ENCODE data around the gene PKP4. TPM values are rescaled to one million over a fixed set of nuclear protein-coding genes. Genes with fewer than 3 reads are reported as not detected.

PKP4 gene
- total and polyA plus RNA-seq, 2 donors, result 22.5 to 24.9 TPM

DNA sequence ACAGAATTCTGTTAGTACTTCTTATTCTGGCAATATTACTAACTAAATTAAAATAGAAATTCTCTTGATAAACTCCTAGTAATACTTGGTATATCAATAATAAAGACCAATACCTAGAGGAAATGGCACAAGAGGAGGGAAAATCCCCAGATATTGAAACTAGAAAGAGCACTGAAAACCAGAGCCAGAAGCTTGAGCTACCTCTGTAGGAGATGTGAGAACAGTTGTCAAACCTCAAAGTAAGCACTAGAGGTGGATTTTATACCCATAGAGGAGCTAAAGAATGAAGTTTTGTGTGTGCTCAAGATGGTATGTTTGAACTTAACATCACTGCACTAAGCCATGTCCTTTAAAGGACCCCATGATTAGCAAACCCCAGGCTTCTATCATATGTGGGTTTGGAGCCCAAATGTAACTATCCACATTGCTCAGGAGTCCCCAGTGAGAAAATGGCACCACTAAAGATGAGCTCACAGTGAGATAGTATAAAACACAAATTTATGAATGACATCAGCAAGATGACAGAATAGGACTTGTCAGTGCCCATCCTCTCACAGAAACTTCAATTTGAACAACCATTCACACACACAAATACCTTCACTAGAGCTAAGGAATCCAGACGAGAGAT lies 122.1 kb downstream of the PKP4 start:
- Histone ChIP-seq H3K36me3 (ENCODE audit: control insufficient read depth in 2 of 2, insufficient read depth in 2 of 2, low read length in 1 of 2) (peaks cover 0 to under 1% of the 10 kb centered on the region in 2 donors), H3K27ac (ENCODE audit: low read depth in 1 of 2, low read length in 1 of 2) (no peak overlapping the region), H3K4me1 (ENCODE audit: control insufficient read depth in 2 of 2, insufficient read depth in 2 of 2, low read length in 2 of 2) (no peaks in the 10 kb centered on the region), H3K4me3 (ENCODE audit: low read length in 2 of 2) (no peak overlapping the region), H3K9me3 (ENCODE audit: control insufficient read depth in 2 of 2, insufficient read depth in 1 of 2, low read length in 1 of 2) (no peaks in the 10 kb centered on the region), H3K27me3 (ENCODE audit: control insufficient read depth in 2 of 2, insufficient read depth in 1 of 2, low read length in 1 of 2) (no peaks in the 10 kb centered on the region)
- no peak for DNase-seq (ENCODE audit: low read depth in 6 of 9, low spot score in 9 of 9)
- 96% methylated on average over 1 of the region's 1 CpG for WGBS

- H3K27ac ChIP-seq (ENCODE audit: low read depth in 1 of 2, low read length in 1 of 2), result no peak overlapping the region
- no peak overlapping the region for H3K4me3 ChIP-seq (ENCODE audit: low read length in 2 of 2)
- no peaks in the 10 kb centered on the region for H3K4me1 ChIP-seq (ENCODE audit: control insufficient read depth in 2 of 2, insufficient read depth in 2 of 2, low read length in 2 of 2)
- 97% methylated on average over 2 of the region's 2 CpGs for WGBS
- no peak for DNase-seq (ENCODE audit: low read depth in 6 of 9, low spot score in 9 of 9)
- no peaks in the 10 kb centered on the region for H3K27me3 ChIP-seq (ENCODE audit: control insufficient read depth in 2 of 2, insufficient read depth in 1 of 2, low read length in 1 of 2)
- peaks cover 0 to 6% of the 10 kb centered on the region in 2 donors for H3K36me3 ChIP-seq (ENCODE audit: control insufficient read depth in 2 of 2, insufficient read depth in 2 of 2, low read length in 1 of 2)
- no peaks in the 10 kb centered on the region for H3K9me3 ChIP-seq (ENCODE audit: control insufficient read depth in 2 of 2, insufficient read depth in 1 of 2, low read length in 1 of 2)
These were observed 123.2 kb downstream of the PKP4 start for GRCh38 chr2:158579928-158580327.

- Histone ChIP-seq H3K4me1 (ENCODE audit: control insufficient read depth in 2 of 2, insufficient read depth in 2 of 2, low read length in 2 of 2) (no peaks in the 10 kb centered on the region), H3K27me3 (ENCODE audit: control insufficient read depth in 2 of 2, insufficient read depth in 1 of 2, low read length in 1 of 2) (no peaks in the 10 kb centered on the region), H3K36me3 (ENCODE audit: control insufficient read depth in 2 of 2, insufficient read depth in 2 of 2, low read length in 1 of 2) (peaks cover 0 to 6% of the 10 kb centered on the region in 2 donors), H3K4me3 (ENCODE audit: low read length in 2 of 2) (no peak overlapping the region), H3K27ac (ENCODE audit: low read depth in 1 of 2, low read length in 1 of 2) (no peak overlapping the region), H3K9me3 (ENCODE audit: control insufficient read depth in 2 of 2, insufficient read depth in 1 of 2, low read length in 1 of 2) (no peaks in the 10 kb centered on the region)
- WGBS, result 98% methylated on average over 2 of the region's 2 CpGs
- no peak for DNase-seq (ENCODE audit: low read depth in 6 of 9, low spot score in 9 of 9)
These were observed 124.0 kb downstream of the PKP4 start for GRCh38 chr2:158580760-158581159.

DNA sequence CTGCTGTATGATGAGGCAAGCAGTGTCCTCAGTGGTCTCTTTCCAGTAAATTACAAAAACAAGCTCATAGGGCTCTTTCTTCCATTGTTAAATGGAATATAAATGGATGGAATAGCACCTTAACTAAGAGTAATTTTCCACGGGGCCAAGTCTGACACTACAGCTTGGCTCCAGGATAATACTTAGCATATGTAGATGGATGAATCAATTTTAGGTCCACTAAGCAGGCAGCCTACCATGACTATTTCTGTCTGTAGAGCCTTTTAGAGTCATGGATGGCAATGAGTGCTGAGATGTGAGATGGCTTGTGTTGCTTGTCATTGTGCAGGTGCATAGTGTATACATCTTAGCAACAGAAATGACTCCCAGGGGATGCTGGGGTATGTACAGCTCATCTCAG lies 125.9 kb downstream of the PKP4 start:
- Histone ChIP-seq H3K27me3 (ENCODE audit: control insufficient read depth in 2 of 2, insufficient read depth in 1 of 2, low read length in 1 of 2) (no peaks in the 10 kb centered on the region), H3K9me3 (ENCODE audit: control insufficient read depth in 2 of 2, insufficient read depth in 1 of 2, low read length in 1 of 2) (no peaks in the 10 kb centered on the region), H3K4me3 (ENCODE audit: low read length in 2 of 2) (no peak overlapping the region), H3K27ac (ENCODE audit: low read depth in 1 of 2, low read length in 1 of 2) (no peak overlapping the region), H3K4me1 (ENCODE audit: control insufficient read depth in 2 of 2, insufficient read depth in 2 of 2, low read length in 2 of 2) (no peaks in the 10 kb centered on the region), H3K36me3 (ENCODE audit: control insufficient read depth in 2 of 2, insufficient read depth in 2 of 2, low read length in 1 of 2) (peaks cover 0 to 6% of the 10 kb centered on the region in 2 donors)
- DNase-seq (ENCODE audit: low read depth in 6 of 9, low spot score in 9 of 9), result no peak
- 100% methylated on average over 1 of the region's 1 CpG for WGBS

DNA sequence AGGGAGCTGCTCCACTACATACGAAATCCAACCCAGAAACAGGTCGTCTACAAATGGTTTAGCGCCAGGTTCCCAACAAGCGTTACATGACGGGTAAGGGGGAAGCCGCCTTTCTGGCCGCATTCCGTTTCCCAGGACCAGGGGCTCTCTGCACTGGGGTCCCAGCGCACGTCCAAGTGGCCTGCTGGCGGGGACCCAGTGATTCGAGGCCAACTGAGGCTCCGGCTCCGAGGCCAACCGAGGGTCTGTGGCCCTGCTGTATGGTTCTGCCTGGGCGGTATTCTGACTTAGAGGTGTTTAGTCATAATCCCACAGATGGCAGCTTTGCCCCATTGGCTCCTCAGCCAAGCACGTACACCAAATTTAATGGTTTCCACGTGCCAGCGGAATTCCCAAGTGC lies 127.2 kb downstream of the PKP4 start:
- Histone ChIP-seq H3K27ac (ENCODE audit: low read depth in 1 of 2, low read length in 1 of 2) (no peak overlapping the region), H3K4me3 (ENCODE audit: low read length in 2 of 2) (no peak overlapping the region), H3K9me3 (ENCODE audit: control insufficient read depth in 2 of 2, insufficient read depth in 1 of 2, low read length in 1 of 2) (no peaks in the 10 kb centered on the region), H3K27me3 (ENCODE audit: control insufficient read depth in 2 of 2, insufficient read depth in 1 of 2, low read length in 1 of 2) (no peaks in the 10 kb centered on the region), H3K36me3 (ENCODE audit: control insufficient read depth in 2 of 2, insufficient read depth in 2 of 2, low read length in 1 of 2) (peaks cover 0 to 6% of the 10 kb centered on the region in 2 donors), H3K4me1 (ENCODE audit: control insufficient read depth in 2 of 2, insufficient read depth in 2 of 2, low read length in 2 of 2) (no peaks in the 10 kb centered on the region)
- WGBS, result 98% methylated on average over 19 of the region's 19 CpGs
- DNase-seq (ENCODE audit: low read depth in 6 of 9, low spot score in 9 of 9), result no peak

GRCh38 chr2:158586491-158586890 lies 129.7 kb downstream of the PKP4 start:
- Histone ChIP-seq H3K36me3 (ENCODE audit: control insufficient read depth in 2 of 2, insufficient read depth in 2 of 2, low read length in 1 of 2) (peaks cover 0 to 6% of the 10 kb centered on the region in 2 donors), H3K4me3 (ENCODE audit: low read length in 2 of 2) (no peak overlapping the region), H3K27me3 (ENCODE audit: control insufficient read depth in 2 of 2, insufficient read depth in 1 of 2, low read length in 1 of 2) (no peaks in the 10 kb centered on the region), H3K4me1 (ENCODE audit: control insufficient read depth in 2 of 2, insufficient read depth in 2 of 2, low read length in 2 of 2) (no peaks in the 10 kb centered on the region), H3K9me3 (ENCODE audit: control insufficient read depth in 2 of 2, insufficient read depth in 1 of 2, low read length in 1 of 2) (no peaks in the 10 kb centered on the region), H3K27ac (ENCODE audit: low read depth in 1 of 2, low read length in 1 of 2) (no peak overlapping the region)
- WGBS, result 83% methylated on average over 3 of the region's 3 CpGs
- DNase-seq (ENCODE audit: low read depth in 6 of 9, low spot score in 9 of 9), result no peak

GRCh38 chr2:158589303-158589702 lies 132.6 kb downstream of the PKP4 start:
- 98% methylated on average over 4 of the region's 4 CpGs for WGBS

GRCh38 chr2:158598862-158599517 lies 142.2 kb downstream of the PKP4 start:
- no peaks in the 10 kb centered on the region for H3K36me3 ChIP-seq (ENCODE audit: control insufficient read depth in 2 of 2, insufficient read depth in 2 of 2, low read length in 1 of 2)
- no peaks in the 10 kb centered on the region for H3K27me3 ChIP-seq (ENCODE audit: control insufficient read depth in 2 of 2, insufficient read depth in 1 of 2, low read length in 1 of 2)
- H3K9me3 ChIP-seq (ENCODE audit: control insufficient read depth in 2 of 2, insufficient read depth in 1 of 2, low read length in 1 of 2), result no peaks in the 10 kb centered on the region
- H3K4me3 ChIP-seq (ENCODE audit: low read length in 2 of 2), result no peak overlapping the region
- no peak for DNase-seq (ENCODE audit: low read depth in 6 of 9, low spot score in 9 of 9)
- 96% methylated on average over 3 of the region's 3 CpGs for WGBS
- no peak overlapping the region for H3K27ac ChIP-seq (ENCODE audit: low read depth in 1 of 2, low read length in 1 of 2)
- H3K4me1 ChIP-seq (ENCODE audit: control insufficient read depth in 2 of 2, insufficient read depth in 2 of 2, low read length in 2 of 2), result no peaks in the 10 kb centered on the region

More at GRCh38 chr2:158589303-158589702, 132.6 kb downstream of the PKP4 start:
- H3K9me3 ChIP-seq (ENCODE audit: control insufficient read depth in 2 of 2, insufficient read depth in 1 of 2, low read length in 1 of 2), result no peaks in the 10 kb centered on the region
- no peaks in the 10 kb centered on the region for H3K4me1 ChIP-seq (ENCODE audit: control insufficient read depth in 2 of 2, insufficient read depth in 2 of 2, low read length in 2 of 2)
- no peaks in the 10 kb centered on the region for H3K27me3 ChIP-seq (ENCODE audit: control insufficient read depth in 2 of 2, insufficient read depth in 1 of 2, low read length in 1 of 2)
- DNase-seq (ENCODE audit: low read depth in 6 of 9, low spot score in 9 of 9), result no peak
- H3K27ac ChIP-seq (ENCODE audit: low read depth in 1 of 2, low read length in 1 of 2), result no peak overlapping the region
- no peak overlapping the region for H3K4me3 ChIP-seq (ENCODE audit: low read length in 2 of 2)
- H3K36me3 ChIP-seq (ENCODE audit: control insufficient read depth in 2 of 2, insufficient read depth in 2 of 2, low read length in 1 of 2), result peaks cover 0 to under 1% of the 10 kb centered on the region in 2 donors

GRCh38 chr2:158599609-158600008 lies 142.9 kb downstream of the PKP4 start:
- DNase-seq (ENCODE audit: low read depth in 6 of 9, low spot score in 9 of 9), result no peak
- Histone ChIP-seq H3K4me1 (ENCODE audit: control insufficient read depth in 2 of 2, insufficient read depth in 2 of 2, low read length in 2 of 2) (no peaks in the 10 kb centered on the region), H3K36me3 (ENCODE audit: control insufficient read depth in 2 of 2, insufficient read depth in 2 of 2, low read length in 1 of 2) (no peaks in the 10 kb centered on the region), H3K27me3 (ENCODE audit: control insufficient read depth in 2 of 2, insufficient read depth in 1 of 2, low read length in 1 of 2) (no peaks in the 10 kb centered on the region), H3K27ac (ENCODE audit: low read depth in 1 of 2, low read length in 1 of 2) (no peak overlapping the region), H3K9me3 (ENCODE audit: control insufficient read depth in 2 of 2, insufficient read depth in 1 of 2, low read length in 1 of 2) (no peaks in the 10 kb centered on the region), H3K4me3 (ENCODE audit: low read length in 2 of 2) (no peak overlapping the region)

Data from thymus (tissue), 11 donors.